WTC11 (cell line): ENCODE measurements around the gene RIPOR2. TPM values are rescaled to one million over a fixed set of nuclear protein-coding genes. Genes with fewer than 3 reads are reported as not detected.
A peak's percentile ranks its signal among the peaks of the same experiment; 100 is the strongest.

ENCODE experiments used
- ATAC-seq: fragments of 200-7000 bp; cut with Tn5 transposase; 2 replicates; pipeline ENCODE4 v1.10.0; 2021; ENCODE audit warnings: mild to moderate bottlenecking, moderate library complexity
- CTCF ChIA-PET: fragments of 300-600 bp; sonication (Branson Sonifier 250); formaldehyde crosslinking; loops from one replicate; lab custom pipeline; 2021; ENCODE audit warnings: antibody characterized with exemption; lab: Charles Lee
- POLR2A ChIA-PET: fragments of 350-600 bp; sonication (Branson Sonifier 250); formaldehyde crosslinking; loops from one replicate; lab custom pipeline; 2021; ENCODE audit warnings: antibody characterized with exemption; lab: Charles Lee
- DNase-seq: peaks from one replicate; pipeline ENCODE4 v3.0.0; 2021; ENCODE audit warnings: low spot score
- H3K27ac Mint-ChIP-seq: 2 replicates; pipeline ENCODE4 v1.8.0; 2021; ENCODE audit warnings: mixed read lengths
- H3K27me3 Mint-ChIP-seq: 2 replicates; pipeline ENCODE4 v1.8.0; 2021; ENCODE audit warnings: low read depth, mild to moderate bottlenecking, moderate library complexity, mixed read lengths
- H3K36me3 Mint-ChIP-seq: 2 replicates; pipeline ENCODE4 v1.8.0; 2021; ENCODE audit warnings: mixed read lengths
- H3K4me1 Mint-ChIP-seq: 2 replicates; pipeline ENCODE4 v1.8.0; 2022; ENCODE audit warnings: mixed read lengths
- H3K4me3 Mint-ChIP-seq: 2 replicates; pipeline ENCODE4 v1.8.0; 2021; ENCODE audit warnings: mild to moderate bottlenecking, moderate library complexity, mixed read lengths
- H3K9me3 Mint-ChIP-seq: 2 replicates; pipeline ENCODE4 v1.8.0; 2021; ENCODE audit warnings: mixed read lengths
- GRHL2 ChIP-seq: fragments of 250-450 bp; sonication (Bioruptor Pico); IDR thresholded peaks from 2 replicates; pipeline ENCODE4 v1.8.0; 2022; ENCODE audit warnings: mild to moderate bottlenecking, moderate library complexity; ENCODE audit not compliant: insufficient replicate concordance, severe bottlenecking
- NR1H2 ChIP-seq: sonication (generic); formaldehyde crosslinking; IDR thresholded peaks from 2 replicates; pipeline ENCODE4 v1.9.0; 2021; ENCODE audit warnings: mild to moderate bottlenecking, moderate library complexity, missing genetic modification reagents
- NR3C1 ChIP-seq: sonication (generic); formaldehyde crosslinking; conservative IDR thresholded peaks from 2 replicates; pipeline ENCODE4 v1.8.1; 2023; ENCODE audit warnings: low read depth, mild to moderate bottlenecking, missing genetic modification reagents
- OVOL2 ChIP-seq: fragments of 250-450 bp; sonication (Bioruptor Pico); IDR thresholded peaks from 2 replicates; pipeline ENCODE4 v1.9.0; 2021; ENCODE audit warnings: mild to moderate bottlenecking, borderline replicate concordance
- TEAD1 ChIP-seq: sonication (generic); formaldehyde crosslinking; IDR thresholded peaks from 2 replicates; pipeline ENCODE4 v1.8.0; 2022; ENCODE audit warnings: mild to moderate bottlenecking, missing genetic modification reagents
- ZBTB21 ChIP-seq: sonication (generic); formaldehyde crosslinking; IDR thresholded peaks from 2 replicates; pipeline ENCODE4 v1.8.1; 2023; ENCODE audit warnings: mild to moderate bottlenecking, missing genetic modification reagents, borderline replicate concordance
- ZNF219 ChIP-seq: sonication (generic); formaldehyde crosslinking; IDR thresholded peaks from 2 replicates; pipeline ENCODE4 v1.8.0; 2023; ENCODE audit warnings: missing genetic modification reagents, mild to moderate bottlenecking, borderline replicate concordance
- total RNA-seq: library from RNA; stranded (reverse); gene quantifications from 3 replicates; pipeline ENCODE4 v1.2.3, GENCODE V29; 2021
- TF ChIP-seq, protein P1 (sequence below): sonication (generic); formaldehyde crosslinking; IDR thresholded peaks from 2 replicates; pipeline ENCODE4 v1.8.0; 2023; ENCODE audit warnings: missing genetic modification reagents, mild to moderate bottlenecking, borderline replicate concordance
- TF ChIP-seq, protein P2 (sequence below): sonication (generic); formaldehyde crosslinking; IDR thresholded peaks from 2 replicates; pipeline ENCODE4 v1.8.1; 2023; ENCODE audit warnings: mild to moderate bottlenecking, missing genetic modification reagents
- TF ChIP-seq, protein P3 (sequence below): sonication (generic); formaldehyde crosslinking; IDR thresholded peaks from 2 replicates; pipeline ENCODE4 v1.8.0; 2022; ENCODE audit warnings: mild to moderate bottlenecking, missing genetic modification reagents
- TF ChIP-seq, protein P4 (sequence below): sonication (generic); formaldehyde crosslinking; IDR thresholded peaks from 2 replicates; pipeline ENCODE4 v1.8.1; 2022; ENCODE audit warnings: low read depth, mild to moderate bottlenecking, moderate library complexity, missing genetic modification reagents, borderline replicate concordance
- TF ChIP-seq, protein P5 (sequence below): sonication (generic); formaldehyde crosslinking; IDR thresholded peaks from 2 replicates; pipeline ENCODE4 v1.8.1; 2023; ENCODE audit warnings: mild to moderate bottlenecking, missing genetic modification reagents, moderate library complexity
- TF ChIP-seq, protein P6 (sequence below): fragments of 250-450 bp; sonication (Bioruptor Pico); IDR thresholded peaks from 2 replicates; pipeline ENCODE4 v1.9.0; 2021; ENCODE audit warnings: mild to moderate bottlenecking
- TF ChIP-seq, protein P7 (sequence below): fragments of 250-450 bp; sonication (Bioruptor Pico); conservative IDR thresholded peaks from 2 replicates; pipeline ENCODE4 v1.9.0; 2021; ENCODE audit warnings: mild to moderate bottlenecking
- TF ChIP-seq, protein P8 (sequence below): sonication (generic); formaldehyde crosslinking; IDR thresholded peaks from 2 replicates; pipeline ENCODE4 v1.8.0; 2023; ENCODE audit warnings: missing genetic modification reagents

Gene RIPOR2
- total RNA-seq, 1 experiment from 2014 or later: 13.5 TPM

DNA sequence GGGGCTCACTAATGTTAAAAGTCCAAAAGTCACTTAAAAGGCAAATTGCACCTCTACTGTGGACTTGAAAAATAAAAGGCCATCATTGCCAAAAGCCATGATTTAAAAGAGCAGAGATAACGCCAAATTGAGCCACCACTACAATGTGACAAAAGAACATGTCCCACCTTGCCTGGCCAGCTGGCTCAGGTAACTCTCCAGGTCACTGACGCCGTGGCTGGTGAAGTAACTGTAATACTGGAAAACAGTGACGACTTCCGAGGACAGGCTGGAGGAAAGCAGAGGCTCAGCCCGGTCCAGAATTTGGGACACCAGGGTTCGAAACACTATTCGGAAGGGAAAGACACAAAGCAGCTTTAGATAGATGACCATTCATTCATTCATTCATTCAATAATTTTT, 107.8 kb downstream of the RIPOR2 start (continued):
- TF ChIP-seq, protein P1, sequence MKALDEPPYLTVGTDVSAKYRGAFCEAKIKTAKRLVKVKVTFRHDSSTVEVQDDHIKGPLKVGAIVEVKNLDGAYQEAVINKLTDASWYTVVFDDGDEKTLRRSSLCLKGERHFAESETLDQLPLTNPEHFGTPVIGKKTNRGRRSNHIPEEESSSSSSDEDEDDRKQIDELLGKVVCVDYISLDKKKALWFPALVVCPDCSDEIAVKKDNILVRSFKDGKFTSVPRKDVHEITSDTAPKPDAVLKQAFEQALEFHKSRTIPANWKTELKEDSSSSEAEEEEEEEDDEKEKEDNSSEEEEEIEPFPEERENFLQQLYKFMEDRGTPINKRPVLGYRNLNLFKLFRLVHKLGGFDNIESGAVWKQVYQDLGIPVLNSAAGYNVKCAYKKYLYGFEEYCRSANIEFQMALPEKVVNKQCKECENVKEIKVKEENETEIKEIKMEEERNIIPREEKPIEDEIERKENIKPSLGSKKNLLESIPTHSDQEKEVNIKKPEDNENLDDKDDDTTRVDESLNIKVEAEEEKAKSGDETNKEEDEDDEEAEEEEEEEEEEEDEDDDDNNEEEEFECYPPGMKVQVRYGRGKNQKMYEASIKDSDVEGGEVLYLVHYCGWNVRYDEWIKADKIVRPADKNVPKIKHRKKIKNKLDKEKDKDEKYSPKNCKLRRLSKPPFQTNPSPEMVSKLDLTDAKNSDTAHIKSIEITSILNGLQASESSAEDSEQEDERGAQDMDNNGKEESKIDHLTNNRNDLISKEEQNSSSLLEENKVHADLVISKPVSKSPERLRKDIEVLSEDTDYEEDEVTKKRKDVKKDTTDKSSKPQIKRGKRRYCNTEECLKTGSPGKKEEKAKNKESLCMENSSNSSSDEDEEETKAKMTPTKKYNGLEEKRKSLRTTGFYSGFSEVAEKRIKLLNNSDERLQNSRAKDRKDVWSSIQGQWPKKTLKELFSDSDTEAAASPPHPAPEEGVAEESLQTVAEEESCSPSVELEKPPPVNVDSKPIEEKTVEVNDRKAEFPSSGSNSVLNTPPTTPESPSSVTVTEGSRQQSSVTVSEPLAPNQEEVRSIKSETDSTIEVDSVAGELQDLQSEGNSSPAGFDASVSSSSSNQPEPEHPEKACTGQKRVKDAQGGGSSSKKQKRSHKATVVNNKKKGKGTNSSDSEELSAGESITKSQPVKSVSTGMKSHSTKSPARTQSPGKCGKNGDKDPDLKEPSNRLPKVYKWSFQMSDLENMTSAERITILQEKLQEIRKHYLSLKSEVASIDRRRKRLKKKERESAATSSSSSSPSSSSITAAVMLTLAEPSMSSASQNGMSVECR (CRISPR knock-in tag): no peak
- TF ChIP-seq, protein P2, sequence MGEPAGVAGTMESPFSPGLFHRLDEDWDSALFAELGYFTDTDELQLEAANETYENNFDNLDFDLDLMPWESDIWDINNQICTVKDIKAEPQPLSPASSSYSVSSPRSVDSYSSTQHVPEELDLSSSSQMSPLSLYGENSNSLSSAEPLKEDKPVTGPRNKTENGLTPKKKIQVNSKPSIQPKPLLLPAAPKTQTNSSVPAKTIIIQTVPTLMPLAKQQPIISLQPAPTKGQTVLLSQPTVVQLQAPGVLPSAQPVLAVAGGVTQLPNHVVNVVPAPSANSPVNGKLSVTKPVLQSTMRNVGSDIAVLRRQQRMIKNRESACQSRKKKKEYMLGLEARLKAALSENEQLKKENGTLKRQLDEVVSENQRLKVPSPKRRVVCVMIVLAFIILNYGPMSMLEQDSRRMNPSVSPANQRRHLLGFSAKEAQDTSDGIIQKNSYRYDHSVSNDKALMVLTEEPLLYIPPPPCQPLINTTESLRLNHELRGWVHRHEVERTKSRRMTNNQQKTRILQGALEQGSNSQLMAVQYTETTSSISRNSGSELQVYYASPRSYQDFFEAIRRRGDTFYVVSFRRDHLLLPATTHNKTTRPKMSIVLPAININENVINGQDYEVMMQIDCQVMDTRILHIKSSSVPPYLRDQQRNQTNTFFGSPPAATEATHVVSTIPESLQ (CRISPR knock-in tag): no peak
- TF ChIP-seq ZNF219 (CRISPR knock-in tag) (no peak), NR1H2 (CRISPR knock-in tag) (no peak), ZBTB21 (no peak)
- TF ChIP-seq, protein P3, sequence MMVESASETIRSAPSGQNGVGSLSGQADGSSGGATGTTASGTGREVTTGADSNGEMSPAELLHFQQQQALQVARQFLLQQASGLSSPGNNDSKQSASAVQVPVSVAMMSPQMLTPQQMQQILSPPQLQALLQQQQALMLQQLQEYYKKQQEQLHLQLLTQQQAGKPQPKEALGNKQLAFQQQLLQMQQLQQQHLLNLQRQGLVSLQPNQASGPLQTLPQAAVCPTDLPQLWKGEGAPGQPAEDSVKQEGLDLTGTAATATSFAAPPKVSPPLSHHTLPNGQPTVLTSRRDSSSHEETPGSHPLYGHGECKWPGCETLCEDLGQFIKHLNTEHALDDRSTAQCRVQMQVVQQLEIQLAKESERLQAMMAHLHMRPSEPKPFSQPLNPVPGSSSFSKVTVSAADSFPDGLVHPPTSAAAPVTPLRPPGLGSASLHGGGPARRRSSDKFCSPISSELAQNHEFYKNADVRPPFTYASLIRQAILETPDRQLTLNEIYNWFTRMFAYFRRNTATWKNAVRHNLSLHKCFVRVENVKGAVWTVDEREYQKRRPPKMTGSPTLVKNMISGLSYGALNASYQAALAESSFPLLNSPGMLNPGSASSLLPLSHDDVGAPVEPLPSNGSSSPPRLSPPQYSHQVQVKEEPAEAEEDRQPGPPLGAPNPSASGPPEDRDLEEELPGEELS: no peak
- TF ChIP-seq, protein P4, sequence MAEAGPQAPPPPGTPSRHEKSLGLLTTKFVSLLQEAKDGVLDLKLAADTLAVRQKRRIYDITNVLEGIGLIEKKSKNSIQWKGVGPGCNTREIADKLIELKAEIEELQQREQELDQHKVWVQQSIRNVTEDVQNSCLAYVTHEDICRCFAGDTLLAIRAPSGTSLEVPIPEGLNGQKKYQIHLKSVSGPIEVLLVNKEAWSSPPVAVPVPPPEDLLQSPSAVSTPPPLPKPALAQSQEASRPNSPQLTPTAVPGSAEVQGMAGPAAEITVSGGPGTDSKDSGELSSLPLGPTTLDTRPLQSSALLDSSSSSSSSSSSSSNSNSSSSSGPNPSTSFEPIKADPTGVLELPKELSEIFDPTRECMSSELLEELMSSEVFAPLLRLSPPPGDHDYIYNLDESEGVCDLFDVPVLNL (CRISPR knock-in tag): no peak

DNA sequence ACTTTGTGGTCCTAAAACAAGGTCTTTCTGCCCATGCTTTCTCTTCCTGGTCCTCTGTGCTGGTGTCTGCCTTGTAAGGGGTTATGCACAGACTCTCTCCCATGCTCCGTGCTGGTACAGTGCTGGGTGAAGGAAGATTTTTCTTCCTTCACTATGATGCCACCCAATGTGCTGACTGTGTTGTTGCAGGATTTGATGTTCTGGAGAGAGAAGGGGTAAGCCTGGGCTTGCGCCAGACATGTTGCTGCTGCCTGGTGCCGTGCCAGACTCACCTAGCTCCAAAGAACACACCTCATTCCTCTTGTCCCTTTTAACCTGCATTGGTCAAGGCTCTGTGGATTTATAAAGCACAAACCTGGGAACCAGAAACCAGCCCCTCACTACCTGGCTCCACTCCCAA, 108.6 kb downstream of the RIPOR2 start:
- POLR2A ChIA-PET: no interaction called here
- peak overlapping the region; percentile 78 for H3K27ac Mint-ChIP-seq
- no peaks in the 10 kb centered on the region for H3K36me3 Mint-ChIP-seq
- H3K9me3 Mint-ChIP-seq: no peaks in the 10 kb centered on the region
- no peak for DNase-seq
- CTCF ChIA-PET: interaction anchor here (1.0 kb wide), 1 partner anchor 9 kb away, joined by 3 read pairs; no protein-coding TSS in a partner anchor
- no peak for TF ChIP-seq GRHL2 (CRISPR knock-in tag)
- H3K4me3 Mint-ChIP-seq: no peak overlapping the region
- H3K4me1 Mint-ChIP-seq: peaks cover 20% of the 10 kb centered on the region
- ATAC-seq: peak; percentile 75
- H3K27me3 Mint-ChIP-seq: no peaks in the 10 kb centered on the region

DNA sequence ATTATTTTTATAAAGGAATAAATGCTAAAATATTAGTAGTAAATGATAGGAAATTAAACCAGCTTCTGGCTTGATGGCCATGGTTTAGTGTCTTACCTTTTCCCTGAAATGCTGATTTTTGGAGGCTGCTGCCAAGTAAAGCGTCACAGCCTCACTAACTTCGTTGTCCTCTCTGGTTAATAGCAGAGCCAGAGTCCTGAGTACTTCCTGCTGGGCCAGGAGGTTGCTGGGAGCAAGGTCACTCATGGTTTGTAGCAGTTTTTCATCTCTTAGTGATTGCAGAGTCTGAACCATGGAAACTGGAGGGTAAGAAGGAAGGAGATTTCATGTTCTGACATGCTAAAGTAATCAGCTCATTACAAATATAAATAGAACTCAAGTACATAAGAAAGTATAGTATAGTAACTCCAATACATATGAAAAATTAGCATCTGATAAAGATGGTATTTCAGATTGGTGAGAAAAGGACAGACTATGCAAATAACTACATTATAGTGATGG, 110.6 kb downstream of the RIPOR2 start:
- CTCF ChIA-PET: no interaction called here
- no peak for TF ChIP-seq ZBTB21
- TF ChIP-seq, protein P5, sequence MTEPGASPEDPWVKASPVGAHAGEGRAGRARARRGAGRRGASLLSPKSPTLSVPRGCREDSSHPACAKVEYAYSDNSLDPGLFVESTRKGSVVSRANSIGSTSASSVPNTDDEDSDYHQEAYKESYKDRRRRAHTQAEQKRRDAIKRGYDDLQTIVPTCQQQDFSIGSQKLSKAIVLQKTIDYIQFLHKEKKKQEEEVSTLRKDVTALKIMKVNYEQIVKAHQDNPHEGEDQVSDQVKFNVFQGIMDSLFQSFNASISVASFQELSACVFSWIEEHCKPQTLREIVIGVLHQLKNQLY: no peak
- TF ChIP-seq NR3C1: no peak
- TF ChIP-seq, protein P6, sequence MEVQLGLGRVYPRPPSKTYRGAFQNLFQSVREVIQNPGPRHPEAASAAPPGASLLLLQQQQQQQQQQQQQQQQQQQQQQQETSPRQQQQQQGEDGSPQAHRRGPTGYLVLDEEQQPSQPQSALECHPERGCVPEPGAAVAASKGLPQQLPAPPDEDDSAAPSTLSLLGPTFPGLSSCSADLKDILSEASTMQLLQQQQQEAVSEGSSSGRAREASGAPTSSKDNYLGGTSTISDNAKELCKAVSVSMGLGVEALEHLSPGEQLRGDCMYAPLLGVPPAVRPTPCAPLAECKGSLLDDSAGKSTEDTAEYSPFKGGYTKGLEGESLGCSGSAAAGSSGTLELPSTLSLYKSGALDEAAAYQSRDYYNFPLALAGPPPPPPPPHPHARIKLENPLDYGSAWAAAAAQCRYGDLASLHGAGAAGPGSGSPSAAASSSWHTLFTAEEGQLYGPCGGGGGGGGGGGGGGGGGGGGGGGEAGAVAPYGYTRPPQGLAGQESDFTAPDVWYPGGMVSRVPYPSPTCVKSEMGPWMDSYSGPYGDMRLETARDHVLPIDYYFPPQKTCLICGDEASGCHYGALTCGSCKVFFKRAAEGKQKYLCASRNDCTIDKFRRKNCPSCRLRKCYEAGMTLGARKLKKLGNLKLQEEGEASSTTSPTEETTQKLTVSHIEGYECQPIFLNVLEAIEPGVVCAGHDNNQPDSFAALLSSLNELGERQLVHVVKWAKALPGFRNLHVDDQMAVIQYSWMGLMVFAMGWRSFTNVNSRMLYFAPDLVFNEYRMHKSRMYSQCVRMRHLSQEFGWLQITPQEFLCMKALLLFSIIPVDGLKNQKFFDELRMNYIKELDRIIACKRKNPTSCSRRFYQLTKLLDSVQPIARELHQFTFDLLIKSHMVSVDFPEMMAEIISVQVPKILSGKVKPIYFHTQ (CRISPR knock-in tag): no peak
- TF ChIP-seq, protein P7, sequence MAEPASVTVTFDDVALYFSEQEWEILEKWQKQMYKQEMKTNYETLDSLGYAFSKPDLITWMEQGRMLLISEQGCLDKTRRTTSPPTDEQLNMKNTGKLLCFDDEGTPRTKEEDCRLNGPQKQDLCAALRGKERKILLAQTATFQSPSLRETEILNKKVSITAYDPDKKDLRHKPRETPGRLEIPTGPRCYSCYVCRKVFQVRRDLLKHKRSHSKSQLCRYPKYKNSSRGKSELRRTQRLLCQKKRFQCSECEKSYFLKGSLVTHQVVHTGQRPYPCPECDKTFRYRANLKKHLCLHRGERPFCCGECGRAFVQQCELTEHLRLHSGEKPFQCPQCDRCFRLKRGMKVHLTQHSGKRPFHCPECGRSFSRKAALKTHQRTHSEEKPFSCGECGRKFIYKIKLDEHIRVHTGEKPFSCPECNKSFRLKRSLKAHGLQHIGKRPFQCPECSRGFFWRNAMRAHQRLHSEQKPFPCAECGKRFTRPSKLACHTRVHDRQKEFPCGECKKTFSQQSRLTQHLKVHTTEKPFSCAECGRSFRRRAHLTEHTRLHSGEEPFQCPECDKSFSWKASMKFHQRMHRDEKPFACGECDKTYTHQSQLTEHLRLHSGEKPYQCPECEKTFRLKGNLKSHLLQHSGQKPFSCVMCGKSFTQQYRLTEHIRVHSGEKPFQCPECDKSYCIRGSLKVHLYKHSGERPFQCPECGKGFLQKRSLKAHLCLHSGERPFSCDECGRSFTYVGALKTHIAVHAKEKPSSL (CRISPR knock-in tag): no peak
- no peak for TF ChIP-seq OVOL2 (CRISPR knock-in tag)
- TF ChIP-seq, protein P8, sequence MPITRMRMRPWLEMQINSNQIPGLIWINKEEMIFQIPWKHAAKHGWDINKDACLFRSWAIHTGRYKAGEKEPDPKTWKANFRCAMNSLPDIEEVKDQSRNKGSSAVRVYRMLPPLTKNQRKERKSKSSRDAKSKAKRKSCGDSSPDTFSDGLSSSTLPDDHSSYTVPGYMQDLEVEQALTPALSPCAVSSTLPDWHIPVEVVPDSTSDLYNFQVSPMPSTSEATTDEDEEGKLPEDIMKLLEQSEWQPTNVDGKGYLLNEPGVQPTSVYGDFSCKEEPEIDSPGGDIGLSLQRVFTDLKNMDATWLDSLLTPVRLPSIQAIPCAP (CRISPR knock-in tag): no peak
- no peak for TF ChIP-seq TEAD1 (CRISPR knock-in tag)

More for the DNA sequence above, 110.6 kb downstream of the RIPOR2 start:
- H3K27ac Mint-ChIP-seq: no peak overlapping the region
- POLR2A ChIA-PET: no interaction called here
- H3K4me1 Mint-ChIP-seq: peaks cover 14% of the 10 kb centered on the region
- no peaks in the 10 kb centered on the region for H3K36me3 Mint-ChIP-seq
- no peak overlapping the region for H3K4me3 Mint-ChIP-seq
- DNase-seq (no peak), ATAC-seq (no peak)
- H3K27me3 Mint-ChIP-seq: no peaks in the 10 kb centered on the region
- no peaks in the 10 kb centered on the region for H3K9me3 Mint-ChIP-seq
